GM23338 (cell line): ENCODE results near the gene FNDC8. TPM values are rescaled to one million over a fixed set of nuclear protein-coding genes. Genes with fewer than 3 reads are reported as not detected.

ENCODE experiments used
- ATAC-seq: fragments of 200-7000 bp; cut with Tn5 transposase; 3 replicates; pipeline ENCODE4 v1.9.1; 2020
- DNase-seq: peaks from one replicate; pipeline ENCODE4 v3.0.0-alpha.2; 2015; ENCODE audit warnings: low spot score
- H2AFZ ChIP-seq: fragments of 200-600 bp; sonication (generic); 2 replicates; pipeline ENCODE4 v1.8.0; 2016; ENCODE audit warnings: antibody characterized with exemption, mild to moderate bottlenecking, moderate library complexity
- H3F3A ChIP-seq: fragments of 200-600 bp; sonication (generic); replicated peaks from 2 replicates; pipeline ENCODE4 v1.8.0; 2017; ENCODE audit warnings: antibody characterized with exemption, mixed run types, low read depth
- H3K27ac ChIP-seq: fragments of 200-600 bp; sonication (generic); 2 replicates; pipeline ENCODE4 v1.6.1; 2016; ENCODE audit warnings: low read depth
- H3K27me3 ChIP-seq: fragments of 200-600 bp; sonication (generic); 2 replicates; pipeline ENCODE4 v1.8.0; 2016; ENCODE audit warnings: mild to moderate bottlenecking, mixed run types, moderate library complexity; ENCODE audit not compliant: insufficient read depth
- H3K36me3 ChIP-seq: fragments of 200-600 bp; sonication (generic); 2 replicates; pipeline ENCODE4 v1.8.0; 2016; ENCODE audit warnings: mild to moderate bottlenecking; ENCODE audit not compliant: insufficient read depth
- H3K4me1 ChIP-seq: fragments of 200-600 bp; sonication (generic); 2 replicates; pipeline ENCODE4 v1.8.0; 2016; ENCODE audit warnings: mild to moderate bottlenecking, moderate library complexity; ENCODE audit not compliant: insufficient read depth
- H3K4me2 ChIP-seq: fragments of 200-600 bp; sonication (generic); 2 replicates; pipeline ENCODE4 v1.7.1; 2017; ENCODE audit warnings: mixed run types
- H3K4me3 ChIP-seq: fragments of 200-600 bp; sonication (generic); 2 replicates; pipeline ENCODE4 v1.6.1; 2016; ENCODE audit warnings: mixed run types
- H3K79me2 ChIP-seq: fragments of 200-600 bp; sonication (generic); replicated peaks from 2 replicates; pipeline ENCODE4 v1.8.0; 2017; ENCODE audit warnings: mild to moderate bottlenecking; ENCODE audit not compliant: insufficient read depth
- H3K9me2 ChIP-seq: fragments of 200-600 bp; sonication (generic); 2 replicates; pipeline ENCODE4 v1.8.0; 2017; ENCODE audit not compliant: insufficient read depth
- H4K20me1 ChIP-seq: fragments of 200-600 bp; sonication (generic); replicated peaks from 2 replicates; pipeline ENCODE4 v1.8.0; 2017; ENCODE audit warnings: mild to moderate bottlenecking; ENCODE audit not compliant: insufficient read depth
- H3K27ac Mint-ChIP-seq: 2 replicates; pipeline ENCODE4 v1.8.0; 2020; ENCODE audit warnings: inconsistent platforms, mild to moderate bottlenecking, moderate library complexity, mixed read lengths
- H3K27me3 Mint-ChIP-seq: 3 replicates; pipeline ENCODE4 v1.8.0; 2022; ENCODE audit warnings: low read depth, mild to moderate bottlenecking, moderate library complexity, mixed read lengths, inconsistent platforms; ENCODE audit not compliant: insufficient read depth, poor library complexity
- H3K36me3 Mint-ChIP-seq: 3 replicates; pipeline ENCODE4 v1.8.0; 2021; ENCODE audit warnings: low read depth, mild to moderate bottlenecking, inconsistent platforms, moderate library complexity, mixed read lengths
- H3K4me1 Mint-ChIP-seq: 3 replicates; pipeline ENCODE4 v1.8.0; 2020; ENCODE audit warnings: mild to moderate bottlenecking, inconsistent platforms, mixed read lengths
- H3K4me3 Mint-ChIP-seq: 3 replicates; pipeline ENCODE4 v1.8.0; 2021; ENCODE audit warnings: moderate library complexity, mild to moderate bottlenecking, inconsistent platforms, mixed read lengths
- H3K9me3 Mint-ChIP-seq: 3 replicates; pipeline ENCODE4 v1.8.0; 2020; ENCODE audit warnings: moderate library complexity, mild to moderate bottlenecking, inconsistent platforms, mixed read lengths
- CTCF ChIP-seq, 2 experiments: fragments of 200-600 bp in 1 of 2; sonication (generic) in 1 of 2; conservative IDR thresholded peaks; 2 replicates each; pipeline versions ENCODE4 v1.5.1 to v1.6.1; 2016 to 2017; ENCODE audit warnings: antibody characterized with exemption in 2 of 2, low read depth in 2 of 2, mild to moderate bottlenecking in 2 of 2, moderate library complexity in 1 of 2
- ETS1 ChIP-seq: IDR thresholded peaks from 2 replicates; pipeline ENCODE4 v1.6.1; 2016; ENCODE audit warnings: antibody characterized with exemption
- EZH2 ChIP-seq: fragments of 200-600 bp; sonication (generic); IDR thresholded peaks from one replicate; pipeline ENCODE4 v1.8.0; 2017; ENCODE audit warnings: antibody characterized with exemption, mild to moderate bottlenecking, low read depth; ENCODE audit not compliant: unreplicated experiment
- NANOG ChIP-seq: IDR thresholded peaks from 2 replicates; pipeline ENCODE4 v1.6.1; 2016; ENCODE audit warnings: antibody characterized with exemption, borderline replicate concordance
- POLR2AphosphoS5 ChIP-seq: IDR thresholded peaks from 2 replicates; pipeline ENCODE4 v1.6.1; 2016; ENCODE audit warnings: antibody characterized with exemption, low read depth
- REST ChIP-seq: IDR thresholded peaks from one replicate; pipeline ENCODE4 v1.6.1; 2018; ENCODE audit warnings: antibody characterized with exemption; ENCODE audit not compliant: unreplicated experiment
- ZNF114 ChIP-seq: fragments of 250-450 bp; sonication (Bioruptor Pico); IDR thresholded peaks from 2 replicates; pipeline ENCODE4 v1.5.0; 2020; ENCODE audit warnings: mild to moderate bottlenecking, moderate library complexity
- polyA plus RNA-seq: library from polyadenylated mRNA; unstranded; fragments of >200 nt; fragmentation: Nextera tagmentation; extraction: Ambion mirVana; gene quantifications from 2 replicates; pipeline ENCODE4 v1.2.1, GENCODE V29; 2016
- total RNA-seq: library from RNA; depleted of rRNA; stranded (reverse); fragments of >200 nt; shearing (Covaris generic); gene quantifications from 2 replicates; pipeline ENCODE4 v1.2.3, GENCODE V29; 2014

FNDC8 gene
- total and polyA plus RNA-seq, 2 experiments from 2014 or later = not detected

GRCh38 chr17:35129973-35130351, 8.5 kb downstream of the FNDC8 start:
- H3K9me2 ChIP-seq = peaks cover 3% of the 10 kb centered on the region; the same call in 1 of the 2 replicates
- ATAC-seq (no peak), DNase-seq (no peak)
- no peak overlapping the region for H3K4me3 ChIP-seq
- H3K36me3 ChIP-seq = peaks cover 21% of the 10 kb centered on the region
- no peaks in the 10 kb centered on the region for H3K79me2 ChIP-seq
- no peak for TF ChIP-seq REST
- TF ChIP-seq EZH2 = no peak
- no peak for TF ChIP-seq POLR2AphosphoS5
- no peak for TF ChIP-seq ZNF114
- no peak overlapping the region for H3K4me3 Mint-ChIP-seq
- peaks cover 6% of the 10 kb centered on the region; the same call in 1 of the 2 replicates for H3F3A ChIP-seq
- H3K27ac ChIP-seq = no peak overlapping the region
- no peaks in the 10 kb centered on the region for H3K4me1 ChIP-seq
- H3K27ac Mint-ChIP-seq = no peak overlapping the region
- peaks cover 19% of the 10 kb centered on the region for H3K27me3 Mint-ChIP-seq
- no peak overlapping the region for H3K4me2 ChIP-seq
- no peaks in the 10 kb centered on the region for H3K4me1 Mint-ChIP-seq
- H3K36me3 Mint-ChIP-seq = peaks cover 47% of the 10 kb centered on the region
- no peak overlapping the region for H2AFZ ChIP-seq
- no peaks in the 10 kb centered on the region; the same call in 2 of the 3 replicates for H3K9me3 Mint-ChIP-seq
- H3K27me3 ChIP-seq = no peaks in the 10 kb centered on the region
- no peaks in the 10 kb centered on the region; the same call in 1 of the 2 replicates for H4K20me1 ChIP-seq

- TF ChIP-seq EZH2 = no peak
- 0 out of 2 replicates have a peak, but pooled peaks have one; percentile 23 for TF ChIP-seq POLR2AphosphoS5
Observed at GRCh38 chr17:35130392-35130791, 9.0 kb downstream of the FNDC8 start.

GRCh38 chr17:35132099-35132498, 10.7 kb downstream of the FNDC8 start:
- DNase-seq = no peak
- H4K20me1 ChIP-seq = peaks cover 3% of the 10 kb centered on the region; the same call in 1 of the 2 replicates
- peaks cover 3% of the 10 kb centered on the region; the same call in 1 of the 2 replicates for H3K9me2 ChIP-seq
- no peaks in the 10 kb centered on the region for H3K27me3 ChIP-seq
- H3K27ac ChIP-seq = no peak overlapping the region
- H3K36me3 ChIP-seq = peaks cover 42% of the 10 kb centered on the region
- H3K27me3 Mint-ChIP-seq = peaks cover 13% of the 10 kb centered on the region
- no peaks in the 10 kb centered on the region for H3K4me1 Mint-ChIP-seq
- H3K4me3 Mint-ChIP-seq = no peak overlapping the region
- H3K27ac Mint-ChIP-seq = no peak overlapping the region
- peaks cover 6% of the 10 kb centered on the region; the same call in 1 of the 2 replicates for H3F3A ChIP-seq
- no peak overlapping the region for H2AFZ ChIP-seq
- no peak for ATAC-seq
- no peaks in the 10 kb centered on the region for H3K79me2 ChIP-seq
- no peak overlapping the region for H3K4me2 ChIP-seq
- no peaks in the 10 kb centered on the region for H3K4me1 ChIP-seq
- H3K9me3 Mint-ChIP-seq = no peaks in the 10 kb centered on the region; the same call in 2 of the 3 replicates
- no peak overlapping the region for H3K4me3 ChIP-seq
- H3K36me3 Mint-ChIP-seq = peaks cover 68% of the 10 kb centered on the region
- TF ChIP-seq NANOG (no peak), ETS1 (no peak), CTCF (conservative IDR thresholded peaks at IDR 0.05; ENCODE audit: low read depth in 2 of 2) (no peak)

More at GRCh38 chr17:35130392-35130791, 9.0 kb downstream of the FNDC8 start:
- Mint-ChIP-seq H3K4me1 (no peaks in the 10 kb centered on the region), H3K4me3 (no peak overlapping the region), H3K27me3 (peaks cover 19% of the 10 kb centered on the region), H3K36me3 (peaks cover 51% of the 10 kb centered on the region), H3K9me3 (no peaks in the 10 kb centered on the region; the same call in 2 of the 3 replicates), H3K27ac (no peak overlapping the region)
- no peak overlapping the region for H3K4me3 ChIP-seq
- no peaks in the 10 kb centered on the region for H3K27me3 ChIP-seq
- peaks cover 26% of the 10 kb centered on the region for H3K36me3 ChIP-seq
- H3K27ac ChIP-seq = no peak overlapping the region
- peaks cover 6% of the 10 kb centered on the region; the same call in 1 of the 2 replicates for H3F3A ChIP-seq
- H4K20me1 ChIP-seq = no peaks in the 10 kb centered on the region; the same call in 1 of the 2 replicates
- no peaks in the 10 kb centered on the region for H3K4me1 ChIP-seq
- H3K4me2 ChIP-seq = no peak overlapping the region
- DNase-seq (no peak), ATAC-seq (no peak)
- H3K9me2 ChIP-seq = peaks cover 3% of the 10 kb centered on the region; the same call in 1 of the 2 replicates
- H3K79me2 ChIP-seq = no peaks in the 10 kb centered on the region
- no peak overlapping the region for H2AFZ ChIP-seq
